H1 (cell line): ENCODE measurements around the gene ORMDL3. TPM values are rescaled to one million over a fixed set of nuclear protein-coding genes. Genes with fewer than 3 reads are reported as not detected.

ENCODE experiments used
- CTCF ChIA-PET: fragments of 300-600 bp; sonication (Branson Sonifier 250); formaldehyde crosslinking; loops from one replicate; lab custom pipeline; 2021; ENCODE audit not compliant: partially characterized antibody; lab: Charles Lee
- POLR2A ChIA-PET: fragments of 300-600 bp; sonication (Branson Sonifier 250); formaldehyde crosslinking; loops from one replicate; lab custom pipeline; 2021; ENCODE audit warnings: inconsistent platforms; ENCODE audit not compliant: partially characterized antibody; lab: Charles Lee
- DNase-seq, 2 experiments: peaks; one replicate each; pipeline versions ENCODE4 v3.0.0 to v3.0.0-alpha.2; 2010 to 2022; ENCODE audit warnings: low spot score in 2 of 2, low read depth in 1 of 2, mixed read lengths in 1 of 2
- FAIRE-seq: peaks from 2 replicates; lab custom pipeline; 2011; peaks lifted over from hg19 to GRCh38; lab: Jason Lieb, UNC
- H2AFZ ChIP-seq: 2 replicates; pipeline ENCODE4 v1.8.1; 2012; ENCODE audit warnings: low read length, inconsistent platforms
- H2AK5ac ChIP-seq: 2 replicates; pipeline ENCODE4 v1.6.1; 2013; ENCODE audit warnings: low read depth, low read length
- H2BK120ac ChIP-seq: replicated peaks from 2 replicates; pipeline ENCODE3; 2013; ENCODE audit warnings: low read depth, low read length, inconsistent platforms
- H2BK12ac ChIP-seq: 2 replicates; pipeline ENCODE4 v1.6.1; 2013; ENCODE audit warnings: low read depth, low read length
- H2BK15ac ChIP-seq: 2 replicates; pipeline ENCODE4 v1.6.1; 2013; ENCODE audit warnings: low read length
- H2BK20ac ChIP-seq: 2 replicates; pipeline ENCODE4 v1.6.1; 2013; ENCODE audit warnings: low read length
- H2BK5ac ChIP-seq: 2 replicates; pipeline ENCODE4 v1.6.1; 2013; ENCODE audit warnings: low read depth, low read length
- H3K14ac ChIP-seq: 2 replicates; pipeline ENCODE4 v1.6.1; 2013; ENCODE audit warnings: inconsistent platforms; ENCODE audit not compliant: insufficient read length
- H3K18ac ChIP-seq: 2 replicates; pipeline ENCODE4 v1.6.1; 2013; ENCODE audit warnings: low read length; ENCODE audit errors: extremely low read depth
- H3K23ac ChIP-seq: 2 replicates; pipeline ENCODE4 v1.6.1; 2013; ENCODE audit warnings: inconsistent platforms; ENCODE audit not compliant: insufficient read length
- H3K23me2 ChIP-seq: 2 replicates; pipeline ENCODE4 v1.6.1; 2013; ENCODE audit warnings: low read depth, low read length
- H3K27ac ChIP-seq: 2 replicates; pipeline ENCODE4 v1.6.1; 2011; ENCODE audit warnings: low read depth, low read length, inconsistent platforms
- H3K27me3 ChIP-seq, 4 experiments: replicated peaks in 1 of 4; 1 replicate in 1 of 4; 2 replicates in 3 of 4; pipeline versions ENCODE4 v1.6.1 to v1.8.1; 2011 to 2013; ENCODE audit warnings: low read length in 3 of 4, mild to moderate bottlenecking in 3 of 4, inconsistent platforms in 2 of 4, mixed read lengths in 2 of 4, moderate library complexity in 1 of 4; ENCODE audit not compliant: control insufficient read depth in 3 of 4, insufficient read depth in 3 of 4; ENCODE audit errors: extremely low read depth in 1 of 4
- H3K36me3 ChIP-seq, 4 experiments: 2 replicates each; pipeline versions ENCODE4 v1.6.1 to v1.8.1; 2011 to 2013; ENCODE audit warnings: mild to moderate bottlenecking in 4 of 4, low read length in 3 of 4, moderate library complexity in 2 of 4, control low read depth in 1 of 4, inconsistent platforms in 1 of 4; ENCODE audit not compliant: insufficient read depth in 4 of 4, control insufficient read depth in 2 of 4
- H3K4ac ChIP-seq: replicated peaks from 2 replicates; pipeline ENCODE3; 2013; ENCODE audit warnings: low read length, low read depth, mixed read lengths, inconsistent platforms; ENCODE audit not compliant: insufficient read length
- H3K4me1 ChIP-seq, 4 experiments: replicated peaks in 1 of 4; 1 replicate in 1 of 4; 2 replicates in 3 of 4; pipeline versions ENCODE4 v1.6.1 to v1.8.1; 2011 to 2013; ENCODE audit warnings: low read length in 3 of 4, inconsistent platforms in 2 of 4, mixed read lengths in 1 of 4; ENCODE audit not compliant: insufficient read depth in 4 of 4, control insufficient read depth in 3 of 4
- H3K4me2 ChIP-seq, 2 experiments: 2 replicates each; pipeline versions ENCODE4 v1.6.1 to v1.8.1; 2011 to 2013; ENCODE audit warnings: low read depth in 2 of 2, low read length in 2 of 2, control low read depth in 1 of 2, inconsistent platforms in 1 of 2, mild to moderate bottlenecking in 1 of 2; ENCODE audit not compliant: insufficient read depth in 1 of 2
- H3K4me3 ChIP-seq, 4 experiments: fragments of 200-600, 300-600 bp in 1 of 4; sonication (generic), shearing (Covaris generic), sonication (Bioruptor Twin) in 1 of 4; 2 replicates each; pipeline versions ENCODE4 v1.5.1 to v1.8.1; 2011 to 2016; ENCODE audit warnings: low read length in 4 of 4, low read depth in 3 of 4, control low read depth in 2 of 4, inconsistent platforms in 2 of 4, mild to moderate bottlenecking in 2 of 4, mixed read lengths in 1 of 4, moderate library complexity in 1 of 4; ENCODE audit not compliant: insufficient read depth in 2 of 4; ENCODE audit errors: extremely low read depth in 1 of 4
- H3K56ac ChIP-seq: replicated peaks from 2 replicates; pipeline ENCODE3; 2013; ENCODE audit warnings: low read depth, mild to moderate bottlenecking, mixed read lengths, low read length, inconsistent platforms; ENCODE audit not compliant: insufficient read length
- H3K79me1 ChIP-seq: 2 replicates; pipeline ENCODE4 v1.6.1; 2013; ENCODE audit warnings: low read depth, low read length, control low read depth
- H3K79me2 ChIP-seq, 2 experiments: 2 replicates each; pipeline versions ENCODE4 v1.6.1 to v1.8.1; 2012 to 2013; ENCODE audit warnings: low read length in 2 of 2, mild to moderate bottlenecking in 2 of 2, inconsistent platforms in 1 of 2; ENCODE audit not compliant: insufficient read depth in 2 of 2, control insufficient read depth in 1 of 2
- H3K9ac ChIP-seq, 4 experiments: replicated peaks in 1 of 4; 1 replicate in 1 of 4; 2 replicates in 3 of 4; pipeline versions ENCODE4 v1.6.1 to v1.8.1; 2011 to 2013; ENCODE audit warnings: low read depth in 3 of 4, low read length in 3 of 4, control low read depth in 2 of 4, mild to moderate bottlenecking in 2 of 4, moderate library complexity in 2 of 4, inconsistent platforms in 1 of 4; ENCODE audit errors: extremely low read depth in 1 of 4
- H3K9me3 ChIP-seq, 2 experiments: 2 replicates each; pipeline versions ENCODE4 v1.6.1 to v1.8.1; 2012 to 2013; ENCODE audit warnings: mild to moderate bottlenecking in 2 of 2, moderate library complexity in 2 of 2, control low read depth in 1 of 2, inconsistent platforms in 1 of 2, low read depth in 1 of 2, low read length in 1 of 2, mixed read lengths in 1 of 2; ENCODE audit not compliant: insufficient read depth in 2 of 2
- H4K20me1 ChIP-seq, 2 experiments: replicated peaks in 1 of 2; 2 replicates each; pipeline versions ENCODE3 to v1.8.1; 2011 to 2013; ENCODE audit warnings: inconsistent platforms in 2 of 2, low read length in 2 of 2, mild to moderate bottlenecking in 1 of 2; ENCODE audit not compliant: insufficient read depth in 2 of 2, control insufficient read depth in 1 of 2
- H4K5ac ChIP-seq: 2 replicates; pipeline ENCODE4 v1.6.1; 2013; ENCODE audit warnings: low read length, low read depth, mixed read lengths, inconsistent platforms; ENCODE audit not compliant: insufficient read length
- H4K8ac ChIP-seq: 2 replicates; pipeline ENCODE4 v1.8.0; 2013; ENCODE audit warnings: mild to moderate bottlenecking, moderate library complexity, low read length, inconsistent platforms; ENCODE audit not compliant: insufficient read depth; ENCODE audit errors: extremely low read depth
- H4K91ac ChIP-seq: replicated peaks from 2 replicates; pipeline ENCODE3; 2013; ENCODE audit warnings: low read length, mixed read lengths, inconsistent platforms; ENCODE audit not compliant: insufficient read length
- ASH2L ChIP-seq: fragments of 200-600, 300-600 bp; sonication (generic); IDR thresholded peaks from one replicate; pipeline ENCODE4 v1.7.1; 2017; ENCODE audit warnings: low read length
- BACH1 ChIP-seq: IDR thresholded peaks from 2 replicates; pipeline ENCODE4 v1.6.1; 2012; ENCODE audit warnings: low read length, improper control_type of control experiment
- CBX8 ChIP-seq: fragments of 300-800, 300-1000 bp; sonication (generic); IDR thresholded peaks from 2 replicates; pipeline ENCODE4 v1.7.1; 2016; ENCODE audit warnings: low read depth, low read length, borderline replicate concordance
- E2F6 ChIP-seq: IDR thresholded peaks from 2 replicates; pipeline ENCODE4 v1.6.1; 2012; ENCODE audit warnings: inconsistent platforms
- EGR1 ChIP-seq: IDR thresholded peaks from 2 replicates; pipeline ENCODE4 v1.6.1; 2011; ENCODE audit warnings: low read depth, low read length, borderline replicate concordance
- EP300 ChIP-seq, 2 experiments: IDR thresholded peaks; 1 replicate in 1 of 2; 2 replicates in 1 of 2; pipeline ENCODE4 v1.6.1; 2011 to 2012; ENCODE audit warnings: low read depth in 2 of 2, low read length in 2 of 2, mild to moderate bottlenecking in 2 of 2, borderline replicate concordance in 1 of 2, inconsistent platforms in 1 of 2, moderate library complexity in 1 of 2
- GTF2F1 ChIP-seq: IDR thresholded peaks from 2 replicates; pipeline ENCODE4 v1.6.1; 2012; ENCODE audit warnings: low read depth, low read length, improper control_type of control experiment, borderline replicate concordance
- JUN ChIP-seq: IDR thresholded peaks from 2 replicates; pipeline ENCODE4 v1.6.1; 2011; ENCODE audit warnings: low read depth, mild to moderate bottlenecking, improper control_type of control experiment, low read length
- POLR2A ChIP-seq, 2 experiments: IDR thresholded peaks; 1 replicate in 1 of 2; 2 replicates in 1 of 2; pipeline ENCODE4 v1.6.1; 2011; ENCODE audit warnings: low read depth in 2 of 2, low read length in 2 of 2, mild to moderate bottlenecking in 2 of 2; ENCODE audit errors: control extremely low read depth in 1 of 2
- POU5F1 ChIP-seq: IDR thresholded peaks from 2 replicates; pipeline ENCODE4 v1.6.1; 2011; ENCODE audit warnings: low read depth, mild to moderate bottlenecking, low read length, moderate library complexity
- SIRT6 ChIP-seq: IDR thresholded peaks from one replicate; pipeline ENCODE4 v1.7.1; 2012; ENCODE audit warnings: low read length, inconsistent platforms
- SP1 ChIP-seq: IDR thresholded peaks from 2 replicates; pipeline ENCODE4 v1.6.1; 2011; ENCODE audit warnings: low read depth, low read length
- TCF12 ChIP-seq: IDR thresholded peaks from 2 replicates; pipeline ENCODE4 v1.6.1; 2011; ENCODE audit warnings: low read depth, mild to moderate bottlenecking, low read length
- TEAD4 ChIP-seq: IDR thresholded peaks from 2 replicates; pipeline ENCODE4 v1.6.1; 2012; ENCODE audit warnings: low read depth, low read length, inconsistent platforms, mixed read lengths
- ZNF274 ChIP-seq: IDR thresholded peaks from 2 replicates; pipeline ENCODE4 v1.7.0; 2012; ENCODE audit warnings: low read length, borderline replicate concordance; ENCODE audit errors: extremely low read depth
- WGBS, 2 experiments: shearing (Covaris generic) in 1 of 2; methylation state at CpG; one replicate each; pipeline versions ENCODE4 v1.1.6 to v1.1.7; 2013 to 2015; ENCODE audit warnings: low lambda C conversion rate in 2 of 2, mixed read lengths in 2 of 2, inconsistent platforms in 1 of 2, low coverage in 1 of 2, missing lambda C conversion rate in 1 of 2; ENCODE audit not compliant: insufficient replicate concordance in 2 of 2, insufficient coverage in 1 of 2, insufficient read length in 1 of 2; ENCODE audit errors: extremely low coverage in 1 of 2, missing lambda C conversion rate in 1 of 2; 5-methylcytosine and 5-hydroxymethylcytosine counted together
- polyA plus RNA-seq, 7 experiments: library from polyadenylated mRNA; depleted of rRNA in 3 of 7; stranded (reverse) in 5 of 7; unstranded in 2 of 7; fragments of >200 nt in 5 of 7; fragments of 200-250 nt in 2 of 7; gene quantifications; 1 replicate in 5 of 7; 2 replicates in 1 of 7; 4 replicates in 1 of 7; pipeline versions ENCODE4 v1.2.1 to v1.2.3, GENCODE V29; 2011 to 2013; ENCODE audit warnings: missing spikeins in 2 of 7, mixed read lengths in 2 of 7
- total RNA-seq: library from RNA; stranded (reverse); fragmentation: NEBNext Ultra II Directional; extraction: Animal tissue kit (Norgen Biotek cat#: 25700); gene quantifications from 2 replicates; pipeline ENCODE4 v1.2.1, GENCODE V29; 2021

ORMDL3 gene
- total and polyA plus RNA-seq, 2 of the 8 experiments (the other 6 are each of a cell fraction or from before 2014, with no cell fraction given): 50.4 to 108 TPM

DNA sequence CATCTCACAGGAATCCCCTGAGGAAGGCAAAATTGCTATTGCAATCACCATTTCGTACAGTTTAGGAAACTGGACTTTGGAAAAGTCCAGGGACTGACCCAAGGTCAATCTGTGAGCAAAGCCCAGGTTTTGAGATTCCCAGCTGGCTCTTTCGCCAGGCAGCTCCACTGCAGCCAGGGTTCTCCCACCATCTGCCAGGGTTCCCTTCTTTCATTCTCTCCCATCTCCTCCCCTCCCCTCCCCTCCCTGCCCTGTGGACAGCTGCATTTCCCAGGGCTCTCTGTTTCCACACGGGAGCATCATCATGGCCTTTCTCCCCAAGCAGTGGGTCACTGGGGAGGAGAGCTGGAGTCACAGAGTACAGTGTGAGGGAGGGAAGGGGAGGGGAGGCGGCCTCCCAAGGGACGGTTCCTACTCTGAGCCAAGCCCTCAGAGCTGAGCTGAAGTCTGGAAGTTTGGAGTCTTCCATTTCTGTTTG lies 23.5 kb upstream of the ORMDL3 start:
- Histone ChIP-seq H2BK120ac (no peak overlapping the region), H3K9ac (no peak overlapping the region), H3K4me2 (no peak overlapping the region), H2BK20ac (no peak overlapping the region), H3K18ac (no peak overlapping the region), H3K4me1 (peaks cover 0 to 16% (median 9%) of the 10 kb centered on the region in 4 experiments; a peak in 6 of 7 replicates), H3K23ac (no peak overlapping the region), H3K27me3 (peaks cover 0 to 5% (median 2%) of the 10 kb centered on the region in 4 experiments; a peak in 3 of 7 replicates), H3K4me3 (no peak overlapping the region), H2BK12ac (no peak overlapping the region), H3K23me2 (peaks cover 2% of the 10 kb centered on the region; the same call in 1 of the 2 replicates), H4K91ac (no peak overlapping the region), H3K79me1 (0 out of 2 replicates have a peak, but pooled peaks cover 2% of the 10 kb centered on the region), H2BK5ac (no peak overlapping the region), H3K56ac (no peak overlapping the region), H2BK15ac (no peak overlapping the region), H2AFZ (no peak overlapping the region), H3K4ac (no peak overlapping the region), H3K9me3 (no peaks in the 10 kb centered on the region), H4K8ac (no peak overlapping the region), H3K79me2 (no peaks in the 10 kb centered on the region), H3K27ac (no peak overlapping the region), H3K14ac (no peak overlapping the region), H4K5ac (no peak overlapping the region), H4K20me1 (no peaks in the 10 kb centered on the region), H3K36me3 (no peaks in the 10 kb centered on the region), H2AK5ac (no peak overlapping the region)
- 83% methylated on average over 3 of the region's 5 CpGs; no CpG with 5 or more reads in 1 of the 2 experiments for WGBS, 2 experiments
- CTCF ChIA-PET: interaction anchor here (2.0 kb wide), 1 partner anchor 11 kb away, joined by 7 read pairs; no protein-coding TSS in a partner anchor
- DNase-seq (no peak), FAIRE-seq (no peak)
- POLR2A ChIA-PET: interaction anchor here (0.6 to 1.5 kb wide), 2 partner anchors 29 to 33 kb away, joined by 3 to 4 read pairs; partner anchors contain the start of gene GSDMB
- no peak for TF ChIP-seq CBX8
- TF ChIP-seq BACH1: no peak
- TF ChIP-seq ASH2L: no peak
- TF ChIP-seq SP1: no peak
- no peak for TF ChIP-seq EP300 (IDR thresholded peaks at IDR 0.05; ENCODE audit: borderline replicate concordance in 1 of 2, low read depth in 2 of 2, low read length in 2 of 2)
- no peak for TF ChIP-seq TCF12
- no peak for TF ChIP-seq JUN
- TF ChIP-seq GTF2F1: no peak
- no peak for TF ChIP-seq TEAD4
- TF ChIP-seq POU5F1: no peak
- no peak for TF ChIP-seq SIRT6
- TF ChIP-seq EGR1: no peak
- no peak for TF ChIP-seq POLR2A (IDR thresholded peaks at IDR 0.05; ENCODE audit: control extremely low read depth in 1 of 2, low read depth in 2 of 2, low read length in 2 of 2)
- TF ChIP-seq E2F6: no peak
- TF ChIP-seq ZNF274: no peak
